HCT116 (cell line): ENCODE data around the gene MAMLD1.

ENCODE experiments used
- ATF3 ChIP-seq: IDR thresholded peaks from 2 replicates; pipeline ENCODE4 v1.6.1; 2012
- CTCF ChIP-seq, 3 experiments: fragments of 200-600 bp in 1 of 3; sonication (generic) in 1 of 3; IDR thresholded peaks in 2 of 3; conservative IDR thresholded peaks in 1 of 3; 2 replicates each; pipeline ENCODE4 v1.5.1; 2012 to 2017; ENCODE audit warnings: low read depth in 2 of 3, low read length in 2 of 3, antibody characterized with exemption in 1 of 3, borderline replicate concordance in 1 of 3, control low read depth in 1 of 3, mild to moderate bottlenecking in 1 of 3, mixed read lengths in 1 of 3, mixed run types in 1 of 3, moderate library complexity in 1 of 3; ENCODE audit not compliant: insufficient read depth in 1 of 3
- EZH2 ChIP-seq: fragments of 200-600 bp; sonication (generic); IDR thresholded peaks from 2 replicates; pipeline ENCODE4 v1.6.1; 2017; ENCODE audit warnings: antibody characterized with exemption, mixed run types
- POLR2A ChIP-seq: IDR thresholded peaks from 2 replicates; pipeline ENCODE4 v1.7.0; 2011; ENCODE audit warnings: borderline replicate concordance; ENCODE audit not compliant: insufficient read depth, insufficient read length; ENCODE audit errors: extremely low read depth
- POLR2AphosphoS5 ChIP-seq: IDR thresholded peaks from 2 replicates; pipeline ENCODE4 v1.6.1; 2011; ENCODE audit warnings: mild to moderate bottlenecking, low read depth, low read length, moderate library complexity
- SIN3A ChIP-seq: IDR thresholded peaks from 2 replicates; pipeline ENCODE4 v1.6.1; 2012; ENCODE audit warnings: low read depth
- TCF7L2 ChIP-seq: IDR thresholded peaks from 2 replicates; pipeline ENCODE4 v1.7.0; 2011; ENCODE audit warnings: borderline replicate concordance, inconsistent platforms; ENCODE audit not compliant: insufficient read depth, insufficient read length; ENCODE audit errors: extremely low read depth
- ZFX ChIP-seq: fragments of 450-650 bp; IDR thresholded peaks from 2 replicates; pipeline ENCODE4 v1.6.1; 2017
- ZNF274 ChIP-seq: fragments of 200-500 bp; sonication (Bioruptor generic); IDR thresholded peaks from 2 replicates; pipeline ENCODE4 v1.6.1; 2014; ENCODE audit warnings: mild to moderate bottlenecking, low read depth, low read length, inconsistent platforms
- TF ChIP-seq, protein P1 (sequence below): IDR thresholded peaks from 2 replicates; pipeline ENCODE4 v1.6.1; 2012; ENCODE audit warnings: low read depth

DNA sequence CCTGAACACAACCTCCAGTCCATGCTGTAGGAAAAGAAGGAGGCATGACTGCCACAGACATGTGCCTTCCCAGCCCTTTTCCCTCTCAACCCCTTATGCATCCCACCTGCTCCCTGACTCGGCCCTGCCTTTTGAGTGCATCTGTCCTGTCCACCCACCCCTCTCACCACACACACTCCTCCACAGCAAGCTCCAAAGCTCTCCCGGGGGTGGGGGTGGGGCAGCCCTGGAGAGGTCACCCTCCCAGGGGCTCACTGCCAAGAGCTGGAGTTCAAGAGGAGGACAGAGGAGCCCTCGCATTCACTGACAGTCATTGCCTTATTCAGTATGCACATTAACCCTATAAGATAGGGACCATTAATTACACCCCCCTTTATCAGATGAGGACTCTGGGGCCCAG lies 46.6 kb upstream of the MAMLD1 start:
- TF ChIP-seq CTCF (IDR thresholded peaks at IDR 0.05 in 2 of 3, conservative IDR thresholded peaks at IDR 0.05 in 1 of 3; ENCODE audit: borderline replicate concordance in 1 of 3, insufficient read depth in 1 of 3, low read depth in 2 of 3, low read length in 2 of 3): no peak
- TF ChIP-seq ZFX: no peak
- no peak for TF ChIP-seq POLR2AphosphoS5
- TF ChIP-seq EZH2: no peak
- TF ChIP-seq, protein P1, sequence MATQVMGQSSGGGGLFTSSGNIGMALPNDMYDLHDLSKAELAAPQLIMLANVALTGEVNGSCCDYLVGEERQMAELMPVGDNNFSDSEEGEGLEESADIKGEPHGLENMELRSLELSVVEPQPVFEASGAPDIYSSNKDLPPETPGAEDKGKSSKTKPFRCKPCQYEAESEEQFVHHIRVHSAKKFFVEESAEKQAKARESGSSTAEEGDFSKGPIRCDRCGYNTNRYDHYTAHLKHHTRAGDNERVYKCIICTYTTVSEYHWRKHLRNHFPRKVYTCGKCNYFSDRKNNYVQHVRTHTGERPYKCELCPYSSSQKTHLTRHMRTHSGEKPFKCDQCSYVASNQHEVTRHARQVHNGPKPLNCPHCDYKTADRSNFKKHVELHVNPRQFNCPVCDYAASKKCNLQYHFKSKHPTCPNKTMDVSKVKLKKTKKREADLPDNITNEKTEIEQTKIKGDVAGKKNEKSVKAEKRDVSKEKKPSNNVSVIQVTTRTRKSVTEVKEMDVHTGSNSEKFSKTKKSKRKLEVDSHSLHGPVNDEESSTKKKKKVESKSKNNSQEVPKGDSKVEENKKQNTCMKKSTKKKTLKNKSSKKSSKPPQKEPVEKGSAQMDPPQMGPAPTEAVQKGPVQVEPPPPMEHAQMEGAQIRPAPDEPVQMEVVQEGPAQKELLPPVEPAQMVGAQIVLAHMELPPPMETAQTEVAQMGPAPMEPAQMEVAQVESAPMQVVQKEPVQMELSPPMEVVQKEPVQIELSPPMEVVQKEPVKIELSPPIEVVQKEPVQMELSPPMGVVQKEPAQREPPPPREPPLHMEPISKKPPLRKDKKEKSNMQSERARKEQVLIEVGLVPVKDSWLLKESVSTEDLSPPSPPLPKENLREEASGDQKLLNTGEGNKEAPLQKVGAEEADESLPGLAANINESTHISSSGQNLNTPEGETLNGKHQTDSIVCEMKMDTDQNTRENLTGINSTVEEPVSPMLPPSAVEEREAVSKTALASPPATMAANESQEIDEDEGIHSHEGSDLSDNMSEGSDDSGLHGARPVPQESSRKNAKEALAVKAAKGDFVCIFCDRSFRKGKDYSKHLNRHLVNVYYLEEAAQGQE: no peak
- TF ChIP-seq POLR2A: no peak
- TF ChIP-seq TCF7L2: no peak
- TF ChIP-seq ATF3: no peak
- TF ChIP-seq ZNF274: no peak
- TF ChIP-seq SIN3A: no peak
